ENCODE data around the gene MBD6. TPM values are rescaled to one million over a fixed set of nuclear protein-coding genes. Genes with fewer than 3 reads are reported as not detected.

The MBD6 gene
- total RNA-seq, 1 donor from 2014 or later, result 34.5 TPM

GRCh38 chr12:57541001-57541400 is 18.4 kb downstream of the MBD6 start:
- intact Hi-C loops (cut with DNase I), result no loop called here
- no peak for ATAC-seq
- DNase-seq (ENCODE audit: missing footprints), result no peak

- intact Hi-C loops (cut with DNase I), result no loop called here
- ATAC-seq (no peak), DNase-seq (ENCODE audit: missing footprints) (no peak)
Measured at GRCh38 chr12:57541717-57542116, 19.1 kb downstream of the MBD6 start.

- DNase-seq (ENCODE audit: missing footprints) (no peak), ATAC-seq (no peak)
- intact Hi-C loops (cut with DNase I), result no loop called here
Measured at GRCh38 chr12:57543581-57543980, 21.0 kb downstream of the MBD6 start.

GRCh38 chr12:57545809-57546437 is 23.3 kb downstream of the MBD6 start:
- no peak for ATAC-seq
- intact Hi-C loops (cut with DNase I), result loop anchor here (2.0 to 5.0 kb wide), 2 partner anchors 23 to 59 kb away; partner anchors contain the start of genes MARS1 and MBD6
- DNase-seq (ENCODE audit: missing footprints), result no peak

- DNase-seq (ENCODE audit: missing footprints), result peak; percentile 95
- peak; percentile 99 for ATAC-seq
- intact Hi-C loops (cut with DNase I), result loop anchor here (2.0 to 5.0 kb wide), 2 partner anchors 24 to 59 kb away; partner anchors contain the start of genes MARS1 and MBD6
Measured at GRCh38 chr12:57546438-57547287, 24.0 kb downstream of the MBD6 start, which contains the start of gene DCTN2. TSS of gene DCTN2 (minus strand) at chr12:57547192. CDS start at chr12:57547063, 129 bp downstream.

GRCh38 chr12:57547288-57548012 is 24.8 kb downstream of the MBD6 start:
- no peak for DNase-seq (ENCODE audit: missing footprints)
- no peak for ATAC-seq
- intact Hi-C loops (cut with DNase I), result loop anchor here (2.0 to 5.0 kb wide), 2 partner anchors 25 to 60 kb away; partner anchors contain the start of genes MARS1 and MBD6

GRCh38 chr12:57548013-57548315 is 25.3 kb downstream of the MBD6 start:
- intact Hi-C loops (cut with DNase I), result loop anchor here (5.0 kb wide), 1 partner anchor 61 kb away; the partner anchor contains the start of gene MARS1
- DNase-seq (ENCODE audit: missing footprints) (no peak), ATAC-seq (no peak)

- intact Hi-C loops (cut with DNase I), result loop anchor here (5.0 kb wide), 1 partner anchor 61 kb away; the partner anchor contains the start of gene MARS1
- DNase-seq (ENCODE audit: missing footprints), result no peak
- no peak for ATAC-seq
Measured at GRCh38 chr12:57548488-57548887, 25.9 kb downstream of the MBD6 start.

GRCh38 chr12:57549203-57549908 is 26.7 kb downstream of the MBD6 start:
- no peak for ATAC-seq
- intact Hi-C loops (cut with DNase I), result loop anchor here (5.0 kb wide), 1 partner anchor 62 kb away; the partner anchor contains the start of gene MARS1

GRCh38 chr12:57549909-57550640 is 27.5 kb downstream of the MBD6 start, which contains the start of gene KIF5A:
TSS of gene KIF5A (plus strand) at chr12:57550044. CDS start at chr12:57550272, 228 bp downstream.
- DNase-seq (ENCODE audit: missing footprints) (peak; percentile 74), ATAC-seq (no peak)
- intact Hi-C loops (cut with DNase I), result loop anchor here (5.0 kb wide), 1 partner anchor 63 kb away; the partner anchor contains the start of gene MARS1

More at GRCh38 chr12:57549203-57549908, 26.7 kb downstream of the MBD6 start:
- no peak for DNase-seq (ENCODE audit: missing footprints)

- DNase-seq (ENCODE audit: missing footprints) (no peak), ATAC-seq (no peak)
- intact Hi-C loops (cut with DNase I), result no loop called here
Measured at GRCh38 chr12:57550641-57551549, 28.3 kb downstream of the MBD6 start.

- DNase-seq (ENCODE audit: missing footprints) (no peak), ATAC-seq (no peak)
- intact Hi-C loops (cut with DNase I), result no loop called here
Measured at GRCh38 chr12:57551637-57552305, 29.1 kb downstream of the MBD6 start.

- ATAC-seq (no peak), DNase-seq (ENCODE audit: missing footprints) (no peak)
- intact Hi-C loops (cut with DNase I), result no loop called here
Measured at GRCh38 chr12:57552306-57552651, 29.7 kb downstream of the MBD6 start.

- no peak for ATAC-seq
- DNase-seq (ENCODE audit: missing footprints), result no peak
- intact Hi-C loops (cut with DNase I), result no loop called here
Measured at GRCh38 chr12:57552835-57553313, 30.2 kb downstream of the MBD6 start.

GRCh38 chr12:57553343-57554202 is 30.9 kb downstream of the MBD6 start:
- intact Hi-C loops (cut with DNase I), result no loop called here
- ATAC-seq (no peak), DNase-seq (ENCODE audit: missing footprints) (no peak)
